ENCODE results near the gene ME3.

GRCh38 chr11:86664930-86665329 lies 7.5 kb downstream of the ME3 start:
- no peak for TF ChIP-seq CTCF (conservative IDR thresholded peaks at IDR 0.05; ENCODE audit: low read depth, low read length)
- no peak for TF ChIP-seq EZH2phosphoT487 (IDR thresholded peaks at IDR 0.05; ENCODE audit: borderline replicate concordance, low read length)
- no peak for TF ChIP-seq EZH2 (IDR thresholded peaks at IDR 0.05; ENCODE audit: low read length, unreplicated experiment)
